Fibroblast of skin of back (primary cell): ENCODE measurements around the gene RGL2.
"Not testable (repeated sequence)": the region's sequence is repeated elsewhere in the genome, so short reads cannot be mapped to it uniquely, and the experiment has no call there.

Experiments
- DNase-seq: peaks from one replicate; pipeline ENCODE4 v3.0.0-alpha.2; 2013

Gene RGL2

GRCh38 chr6:33272275-33273128 is 26.2 kb downstream of the RGL2 start:
- no peak for DNase-seq

- DNase-seq = peak; percentile 99
Measured at GRCh38 chr6:33271468-33272274, 27.1 kb downstream of the RGL2 start, which contains the start of the genes RPS18 and VPS52. TSS of gene RPS18 (plus strand) at chr6:33272075. CDS start at chr6:33272120, 45 bp downstream. TSS of gene VPS52 (minus strand) at chr6:33271876. CDS start at chr6:33271675, 201 bp downstream.

DNA sequence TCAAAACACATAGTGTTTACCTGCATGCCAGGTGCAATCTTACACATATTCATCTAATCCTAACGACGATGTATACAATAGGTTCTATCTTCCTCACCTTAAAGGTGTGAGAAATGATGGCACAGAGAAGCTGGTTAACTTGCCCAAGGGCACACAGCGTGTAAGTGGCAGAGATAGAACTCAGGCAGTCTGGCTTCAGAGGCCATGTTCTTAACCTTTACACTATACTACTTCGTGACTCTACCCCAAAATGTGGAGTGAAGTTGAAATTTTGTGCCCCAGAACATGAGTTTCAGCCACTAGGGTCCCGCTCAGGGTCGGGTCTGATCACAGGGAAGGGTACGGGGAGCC is 27.6 kb downstream of the RGL2 start:
- peak; percentile 27 for DNase-seq

DNA sequence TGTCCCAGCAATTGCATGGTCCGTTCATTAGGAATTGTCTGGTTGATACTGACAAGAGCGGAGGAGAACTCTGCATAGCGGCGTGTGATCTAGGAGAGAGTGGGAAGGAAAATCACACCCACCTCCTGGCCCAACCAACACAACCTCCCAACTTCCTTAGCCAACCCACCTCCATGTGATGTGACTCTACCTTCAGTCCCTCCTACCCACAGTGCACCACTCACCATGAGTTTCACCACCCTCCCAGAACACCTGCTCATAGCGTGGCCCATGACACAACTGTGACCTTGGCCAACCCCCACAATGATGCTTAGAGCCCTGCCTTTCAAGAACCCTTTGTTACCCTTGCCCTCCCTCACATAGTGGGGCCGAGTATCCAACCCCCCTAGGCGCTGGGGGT is 34.7 kb downstream of the RGL2 start:
- DNase-seq = no peak

DNA sequence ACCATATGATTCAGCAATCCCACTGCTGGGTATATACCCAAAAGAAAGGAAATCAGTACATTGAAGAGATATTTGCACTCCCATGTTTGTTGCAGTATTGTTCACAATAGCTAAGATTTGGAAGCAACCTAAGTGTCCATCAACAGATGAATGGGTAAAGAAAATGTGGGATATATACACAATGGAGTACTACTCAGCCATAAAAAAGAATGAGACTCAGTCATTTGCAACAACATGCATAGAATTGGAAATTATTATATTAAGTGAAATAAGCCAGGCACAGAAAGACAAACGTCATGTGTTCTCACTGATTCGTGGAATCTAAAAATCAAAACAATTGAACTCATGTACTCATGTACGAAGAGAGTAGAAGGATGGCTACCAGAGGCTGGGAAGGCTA is 36.3 kb downstream of the RGL2 start:
- DNase-seq = not testable (repeated sequence)

GRCh38 chr6:33259032-33259431 is 39.7 kb downstream of the RGL2 start:
- DNase-seq = no peak

DNA sequence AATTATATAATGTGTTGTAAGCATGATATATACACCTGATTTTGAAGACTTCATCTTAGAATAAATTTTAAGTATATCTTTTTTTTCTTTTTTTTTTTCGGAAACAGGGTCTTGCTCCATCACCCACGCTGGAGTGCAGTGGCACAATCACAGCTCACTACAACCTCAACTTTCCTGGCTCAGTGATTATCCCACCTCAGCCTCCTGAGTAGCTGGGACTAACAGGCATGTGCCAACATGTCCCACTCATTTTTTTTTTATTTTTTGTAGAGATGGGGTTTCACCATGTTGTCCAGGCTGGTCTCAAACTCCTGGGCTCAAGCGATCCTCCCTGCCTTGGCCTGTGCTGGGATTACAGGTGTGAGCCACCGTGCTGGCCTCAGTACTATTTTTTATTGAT is 44.2 kb downstream of the RGL2 start:
- no peak for DNase-seq

- DNase-seq = peak; percentile 69
Measured at GRCh38 chr6:33252759-33253158, 46.0 kb downstream of the RGL2 start.

- DNase-seq = peak; percentile 25
Measured at GRCh38 chr6:33251395-33252012, 47.2 kb downstream of the RGL2 start.

GRCh38 chr6:33250731-33251130 is 48.0 kb downstream of the RGL2 start:
- DNase-seq = no peak

DNA sequence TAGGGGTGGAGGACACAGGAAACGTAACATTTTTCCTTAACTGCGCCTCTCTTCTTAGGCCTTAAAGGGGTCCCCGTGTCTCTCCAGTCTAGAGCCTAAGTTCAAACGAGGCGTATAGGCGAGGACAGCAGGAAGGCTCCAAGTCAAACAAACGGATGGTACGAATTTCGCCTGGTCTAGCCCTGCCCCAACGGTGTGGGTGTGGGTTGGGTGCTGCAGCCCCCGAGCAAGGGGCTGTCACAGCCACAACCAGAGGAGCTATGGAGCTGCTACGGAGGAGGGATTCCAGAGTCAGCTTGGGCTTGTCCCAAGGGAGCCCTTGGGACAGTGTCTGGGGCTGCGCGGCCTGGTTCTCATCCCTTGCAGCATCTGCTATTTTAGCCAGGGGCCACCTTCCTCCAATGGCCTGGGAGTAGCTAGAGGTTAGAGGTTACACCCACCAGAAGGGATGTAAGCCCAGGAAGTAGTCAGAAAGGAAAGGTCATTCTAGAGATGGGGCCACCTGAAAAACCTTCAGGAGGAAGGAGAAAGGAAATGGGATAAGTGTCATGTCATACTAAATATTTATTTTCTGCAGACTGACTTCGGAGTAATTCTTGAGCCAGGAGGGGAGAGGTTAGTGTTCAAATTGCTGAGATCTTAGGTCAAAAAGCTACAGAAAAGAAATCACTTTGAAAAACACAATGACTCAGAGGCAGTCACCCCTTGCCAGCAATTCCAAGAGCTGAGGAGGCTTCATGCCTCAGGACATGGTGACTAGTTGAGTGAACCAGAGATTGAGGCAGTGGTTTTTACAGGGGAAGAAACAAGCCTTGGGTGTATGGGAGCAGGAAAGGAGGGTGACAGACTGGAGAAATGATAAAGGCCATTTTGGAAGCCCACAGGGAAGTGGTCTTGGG is 48.8 kb downstream of the RGL2 start:
- DNase-seq = peak; percentile 93

GRCh38 chr6:33248932-33249731 is 49.6 kb downstream of the RGL2 start:
- DNase-seq = peak; percentile 100

DNA sequence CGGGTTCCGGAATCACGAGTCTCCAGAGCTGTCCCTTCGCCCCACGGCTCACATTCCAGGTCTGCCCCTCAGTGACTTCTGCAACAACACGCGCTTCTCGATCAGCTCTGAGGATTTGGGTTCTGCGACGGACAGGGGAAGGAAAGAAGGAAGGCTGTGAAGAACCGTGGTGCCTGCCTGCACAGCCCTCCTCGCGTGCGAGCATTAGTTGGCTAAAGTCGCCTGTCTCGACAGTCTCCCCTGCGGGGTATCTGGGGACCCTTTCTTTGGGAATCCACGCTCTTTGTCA is 50.2 kb downstream of the RGL2 start:
- DNase-seq = no peak

- peak; percentile 80 for DNase-seq
Measured at GRCh38 chr6:33247977-33248642, 50.6 kb downstream of the RGL2 start.

GRCh38 chr6:33243476-33243875 is 55.3 kb downstream of the RGL2 start:
- no peak for DNase-seq

GRCh38 chr6:33241968-33242367 is 56.8 kb downstream of the RGL2 start:
- DNase-seq = no peak
